Renal pelvis (tissue), 4 donors: Measurements from ENCODE around the gene OR51D1. TPM values are rescaled to one million over a fixed set of nuclear protein-coding genes. Genes with fewer than 3 reads are reported as not detected.
A peak's percentile ranks its signal among the peaks of the same experiment; 100 is the strongest.

ENCODE experiments used
- DNase-seq: peaks from one replicate; pipeline ENCODE4 v3.0.0-alpha.2; 2013
- polyA plus RNA-seq, 3 donors: library from polyadenylated mRNA; unstranded; fragments of 120-200 nt; gene quantifications; one replicate each; pipeline ENCODE4 v1.2.1, GENCODE V29; 2013; ENCODE audit not compliant: insufficient read length in 3 of 3

OR51D1 gene
- polyA plus RNA-seq, 3 donors = not detected

DNA sequence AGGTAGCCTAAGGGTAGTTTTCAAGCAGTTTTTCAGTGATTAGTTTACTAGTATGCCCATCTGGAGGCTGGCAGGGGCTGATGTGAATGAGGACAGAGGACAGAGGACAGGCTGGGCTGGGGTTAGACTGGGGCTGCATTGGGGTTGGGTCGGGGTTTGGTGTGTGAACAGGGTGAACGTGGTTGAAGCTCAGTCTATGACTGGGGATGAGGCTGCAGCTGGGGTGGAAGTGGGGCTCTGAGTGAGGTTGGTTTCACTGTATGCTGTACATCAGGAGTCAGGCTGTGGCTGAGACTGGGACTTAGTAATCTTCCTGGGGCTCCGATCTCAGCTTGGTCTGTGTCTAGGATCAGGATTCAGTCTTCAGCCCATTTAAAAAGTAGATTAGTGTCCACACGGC is 7.0 kb downstream of the OR51D1 start:
- no peak for DNase-seq

DNA sequence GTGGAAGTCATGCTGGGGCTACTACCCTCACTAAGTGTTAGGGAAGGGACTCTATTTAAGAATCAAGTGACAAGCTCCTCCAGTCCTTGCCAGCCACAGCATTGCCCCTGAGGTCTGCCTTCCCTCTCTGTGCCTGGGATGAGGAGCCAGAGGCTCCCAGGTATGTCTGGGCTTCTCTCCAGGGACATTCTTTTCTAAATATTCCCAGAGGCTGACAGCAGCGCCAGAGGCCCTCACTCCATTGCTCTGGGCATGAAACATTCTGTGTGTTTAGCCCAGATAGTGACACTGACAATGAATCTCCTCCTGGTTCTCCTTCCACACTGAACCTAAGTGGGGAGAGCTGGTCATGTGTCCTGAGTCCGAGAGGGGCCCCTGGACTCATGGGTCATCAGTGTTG is 8.7 kb downstream of the OR51D1 start:
- no peak for DNase-seq

DNA sequence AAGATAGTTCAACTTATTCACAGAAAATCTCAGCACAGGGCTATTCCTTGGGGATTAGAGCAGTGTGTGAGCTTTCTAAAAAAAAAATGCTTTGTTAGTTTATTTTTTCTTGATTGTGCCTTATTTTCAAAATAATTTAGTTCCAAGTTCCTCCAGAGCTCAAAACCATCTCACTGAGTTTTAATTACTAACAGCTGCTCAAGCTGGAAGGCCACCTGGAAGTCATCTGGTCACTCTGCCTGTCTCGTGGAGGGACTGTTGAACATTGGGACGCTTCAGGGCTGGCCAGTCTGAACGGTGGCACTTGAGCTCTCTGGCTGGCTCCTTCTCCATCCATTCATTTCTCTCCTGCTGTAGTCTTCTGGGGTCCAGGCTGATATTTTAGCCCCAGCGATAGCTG is 10.5 kb downstream of the OR51D1 start:
- no peak for DNase-seq

DNA sequence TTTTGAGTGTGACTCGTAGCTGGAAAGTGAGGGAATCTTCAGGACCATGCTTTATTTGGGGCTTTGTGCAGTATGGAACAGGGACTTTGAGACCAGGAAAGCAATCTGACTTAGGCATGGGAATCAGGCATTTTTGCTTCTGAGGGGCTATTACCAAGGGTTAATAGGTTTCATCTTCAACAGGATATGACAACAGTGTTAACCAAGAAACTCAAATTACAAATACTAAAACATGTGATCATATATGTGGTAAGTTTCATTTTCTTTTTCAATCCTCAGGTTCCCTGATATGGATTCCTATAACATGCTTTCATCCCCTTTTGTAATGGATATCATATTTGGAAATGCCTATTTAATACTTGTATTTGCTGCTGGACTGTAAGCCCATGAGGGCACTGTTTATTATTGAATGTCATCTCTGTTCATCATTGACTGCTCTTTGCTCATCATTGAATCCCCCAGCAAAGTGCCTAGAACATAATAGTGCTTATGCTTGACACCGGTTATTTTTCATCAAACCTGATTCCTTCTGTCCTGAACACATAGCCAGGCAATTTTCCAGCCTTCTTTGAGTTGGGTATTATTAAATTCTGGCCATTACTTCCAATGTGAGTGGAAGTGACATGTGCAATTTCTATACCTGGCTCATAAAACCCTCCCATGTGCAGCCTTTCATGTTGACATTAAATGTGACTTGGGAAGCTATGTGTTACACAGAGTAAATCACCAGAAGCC is 17.5 kb downstream of the OR51D1 start:
- DNase-seq = no peak

DNA sequence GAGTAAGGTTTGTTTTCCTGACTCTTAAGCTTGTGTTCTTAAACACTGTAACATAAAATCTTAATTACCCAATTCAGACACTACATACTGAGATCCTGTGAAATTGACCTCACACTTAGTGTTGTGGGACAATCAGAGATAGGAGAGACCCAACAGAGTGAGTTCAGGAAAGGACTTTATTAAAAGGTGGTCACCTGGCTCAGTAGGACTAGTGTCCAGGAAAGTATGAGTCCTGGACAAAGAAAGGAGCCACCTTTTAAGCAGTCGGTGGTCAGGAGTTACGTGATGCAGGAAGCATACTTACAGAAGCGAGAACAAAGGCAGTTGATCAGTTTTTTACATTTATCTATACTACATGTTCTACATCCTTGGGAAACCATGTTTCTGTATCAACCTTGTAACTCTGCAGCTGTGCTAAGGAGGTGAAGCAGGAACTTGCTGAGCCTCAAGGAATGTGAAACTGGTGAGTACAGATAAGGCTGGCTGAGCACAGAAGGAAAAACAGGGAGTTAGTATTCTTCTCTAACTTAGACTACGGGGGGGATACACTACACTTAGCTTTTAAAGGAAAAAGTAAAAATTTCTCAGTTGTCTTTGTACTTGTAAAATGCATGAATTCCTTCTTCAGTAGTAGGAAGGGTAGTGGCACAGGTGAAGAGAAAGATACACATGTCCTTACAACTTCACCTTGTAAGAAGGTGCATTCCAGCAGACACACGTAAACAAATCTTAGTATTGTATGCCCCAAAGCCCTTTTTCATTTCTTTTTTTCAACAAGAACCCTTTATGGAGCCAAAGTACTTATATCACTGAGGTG is 21.6 kb downstream of the OR51D1 start:
- DNase-seq = peak; percentile 36

DNA sequence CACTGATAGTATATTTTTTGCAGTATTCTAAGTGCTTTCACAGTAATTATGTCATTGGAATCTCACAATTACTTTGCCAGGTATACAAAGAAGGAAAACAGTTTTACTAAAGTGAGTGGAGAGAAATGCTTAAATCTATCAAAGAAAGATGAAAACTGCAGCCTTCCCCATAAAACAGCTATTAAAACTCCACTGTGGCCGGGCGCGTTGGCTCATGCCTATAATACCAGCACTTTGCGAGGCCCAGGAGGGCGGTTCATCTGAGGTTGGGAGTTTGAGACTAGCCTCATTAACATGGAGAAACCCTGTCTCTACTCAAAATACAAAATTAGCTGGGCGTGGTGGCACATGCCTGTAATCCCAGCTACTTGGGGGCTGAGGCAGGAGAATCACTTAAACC is 25.6 kb downstream of the OR51D1 start:
- DNase-seq = no peak

DNA sequence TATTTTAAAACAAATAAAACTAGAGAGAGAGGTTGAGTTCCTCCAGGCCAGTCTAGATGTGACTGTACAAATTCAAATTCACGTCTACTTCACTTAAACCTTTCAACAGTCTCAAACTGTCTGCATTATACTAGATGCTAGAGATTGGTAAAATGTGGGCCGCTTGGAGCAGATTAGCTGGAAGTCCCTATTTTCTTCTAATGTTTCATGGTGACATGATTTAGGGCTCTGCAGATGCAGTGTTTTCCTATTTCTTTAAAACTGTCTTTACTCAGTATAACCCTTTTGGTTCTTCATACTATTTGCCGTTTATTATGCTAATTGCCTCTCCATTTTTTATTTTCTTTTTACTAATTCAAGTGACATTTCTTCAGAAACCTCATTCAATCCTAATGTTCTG is 26.9 kb downstream of the OR51D1 start:
- no peak for DNase-seq

DNA sequence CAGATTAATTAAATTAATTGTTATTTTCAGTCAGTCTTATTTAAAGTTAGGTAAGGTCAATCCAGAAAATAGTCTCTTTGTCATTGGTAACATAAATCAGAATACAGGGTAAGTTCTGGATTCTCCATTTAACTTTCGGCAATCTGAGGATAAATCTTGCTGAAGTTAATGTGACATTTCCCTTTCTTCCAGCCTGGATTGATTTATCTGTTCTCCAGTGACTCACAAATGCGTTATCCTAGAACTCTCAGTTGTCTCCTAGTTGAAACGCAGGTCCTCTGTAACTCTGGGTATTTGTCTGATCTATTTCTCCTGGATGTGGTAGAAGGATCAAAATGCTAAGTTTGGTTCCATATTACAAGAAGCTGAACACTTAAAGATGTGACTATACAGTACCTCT is 27.5 kb downstream of the OR51D1 start:
- peak; percentile 34 for DNase-seq

DNA sequence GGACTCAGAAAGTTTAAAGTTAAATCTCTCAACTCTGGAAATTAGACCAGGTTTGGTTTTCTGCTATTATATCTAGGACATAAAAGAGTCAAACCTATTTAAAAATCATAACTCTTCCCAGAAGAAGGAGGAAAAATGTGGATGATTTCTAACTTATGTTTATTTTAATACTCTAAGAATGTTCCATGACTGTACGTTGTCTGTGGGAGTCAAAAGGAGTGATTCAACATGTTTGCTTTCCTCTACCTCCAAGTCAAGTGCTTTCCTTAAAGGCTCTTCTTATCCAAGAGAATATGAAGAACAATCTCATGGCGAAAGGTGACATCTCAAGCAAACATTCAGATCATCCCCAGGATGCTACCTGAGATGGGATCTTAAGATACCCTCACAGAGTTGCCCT is 28.1 kb downstream of the OR51D1 start:
- no peak for DNase-seq

DNA sequence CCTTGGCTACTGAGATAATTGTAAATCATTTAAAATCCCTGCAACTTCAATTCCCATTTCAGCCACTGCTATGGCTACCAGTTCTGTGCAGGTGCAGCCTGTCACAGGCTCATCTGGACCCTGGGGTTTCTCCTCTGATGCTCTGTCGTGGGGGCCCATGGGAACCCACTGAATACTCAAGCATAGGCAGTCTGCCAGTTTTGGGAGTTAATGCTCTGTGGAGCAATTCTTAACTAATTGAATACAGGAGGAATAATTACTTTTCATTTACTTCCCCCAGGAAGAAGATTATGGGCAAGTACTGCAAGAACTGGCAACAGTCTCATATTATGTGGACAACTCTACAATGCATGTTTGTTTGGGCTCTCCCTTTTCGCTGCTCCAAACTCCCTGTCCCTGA is 34.5 kb downstream of the OR51D1 start:
- no peak for DNase-seq

DNA sequence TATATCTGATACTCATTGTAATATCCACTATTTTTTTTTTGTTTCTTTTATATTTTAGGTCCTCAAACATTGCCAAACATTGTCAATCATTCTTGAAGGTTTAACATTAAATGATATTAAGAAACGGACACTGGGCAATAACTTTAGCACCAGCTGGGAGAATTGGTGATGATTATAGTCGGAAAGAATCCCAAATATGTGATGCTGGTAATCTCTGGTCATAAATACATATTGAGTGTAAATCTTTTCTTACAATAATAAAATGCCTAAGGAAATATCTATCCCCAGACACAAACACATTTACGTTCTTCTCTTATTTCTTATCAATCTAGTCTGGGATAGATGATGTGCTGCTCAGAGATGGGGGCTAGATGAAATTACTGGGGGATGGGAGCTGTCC is 35.2 kb downstream of the OR51D1 start:
- no peak for DNase-seq

DNA sequence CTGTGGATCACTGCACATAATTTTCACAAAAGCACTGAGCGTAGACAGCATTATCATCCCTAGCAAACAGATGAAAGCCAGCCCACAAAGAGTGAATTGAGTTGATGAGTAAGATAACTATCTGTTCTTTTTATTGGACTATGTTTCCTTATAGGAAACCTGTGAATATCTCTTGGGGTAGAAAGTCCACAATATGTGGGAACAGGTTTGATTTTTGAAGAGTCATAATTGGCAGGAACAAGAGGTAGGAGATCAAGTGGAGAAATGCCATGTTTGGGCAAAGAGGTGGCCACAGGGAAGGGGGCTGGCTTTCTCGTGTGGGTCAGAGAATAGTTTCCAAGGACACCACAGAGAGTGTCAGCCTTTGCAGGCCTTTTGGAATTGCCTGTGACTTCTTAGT is 36.5 kb downstream of the OR51D1 start:
- no peak for DNase-seq

DNA sequence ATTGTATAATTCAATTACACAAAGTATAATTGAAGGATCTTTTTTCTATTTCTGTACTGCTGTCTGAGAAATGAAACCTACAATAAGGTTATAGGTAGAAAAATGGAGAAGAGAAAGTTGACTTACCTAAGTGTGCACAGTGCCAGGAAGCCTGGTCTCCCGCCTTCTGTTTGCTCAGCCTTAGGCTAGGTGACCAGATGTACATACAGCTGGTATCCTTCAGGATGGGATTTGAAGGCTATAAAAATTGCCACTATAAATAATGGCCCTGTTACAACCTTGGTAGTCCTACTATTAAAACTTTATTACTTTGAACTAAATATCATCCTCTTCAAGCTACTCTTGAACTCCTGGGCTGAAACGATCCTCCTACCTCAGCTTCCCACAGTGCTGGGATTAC is 40.7 kb downstream of the OR51D1 start:
- peak; percentile 69 for DNase-seq

DNA sequence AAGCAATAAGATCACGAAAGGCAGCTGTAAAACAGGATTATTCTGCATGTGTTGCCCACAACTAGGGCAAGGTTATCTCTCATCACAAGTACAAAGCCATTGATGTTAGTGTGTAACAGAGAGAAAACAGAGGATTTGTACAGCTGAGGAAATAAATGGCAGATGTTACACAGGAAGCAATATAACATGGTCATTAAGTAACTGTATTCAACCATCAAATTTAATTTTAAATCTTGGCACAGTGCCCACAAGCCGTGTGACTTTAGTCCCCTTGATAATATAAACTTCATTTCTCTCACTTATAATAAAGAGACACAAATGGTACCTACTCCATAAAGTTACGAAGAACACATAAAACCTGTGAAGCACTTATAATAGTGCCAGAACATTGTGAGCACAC is 43.1 kb downstream of the OR51D1 start:
- peak; percentile 39 for DNase-seq

DNA sequence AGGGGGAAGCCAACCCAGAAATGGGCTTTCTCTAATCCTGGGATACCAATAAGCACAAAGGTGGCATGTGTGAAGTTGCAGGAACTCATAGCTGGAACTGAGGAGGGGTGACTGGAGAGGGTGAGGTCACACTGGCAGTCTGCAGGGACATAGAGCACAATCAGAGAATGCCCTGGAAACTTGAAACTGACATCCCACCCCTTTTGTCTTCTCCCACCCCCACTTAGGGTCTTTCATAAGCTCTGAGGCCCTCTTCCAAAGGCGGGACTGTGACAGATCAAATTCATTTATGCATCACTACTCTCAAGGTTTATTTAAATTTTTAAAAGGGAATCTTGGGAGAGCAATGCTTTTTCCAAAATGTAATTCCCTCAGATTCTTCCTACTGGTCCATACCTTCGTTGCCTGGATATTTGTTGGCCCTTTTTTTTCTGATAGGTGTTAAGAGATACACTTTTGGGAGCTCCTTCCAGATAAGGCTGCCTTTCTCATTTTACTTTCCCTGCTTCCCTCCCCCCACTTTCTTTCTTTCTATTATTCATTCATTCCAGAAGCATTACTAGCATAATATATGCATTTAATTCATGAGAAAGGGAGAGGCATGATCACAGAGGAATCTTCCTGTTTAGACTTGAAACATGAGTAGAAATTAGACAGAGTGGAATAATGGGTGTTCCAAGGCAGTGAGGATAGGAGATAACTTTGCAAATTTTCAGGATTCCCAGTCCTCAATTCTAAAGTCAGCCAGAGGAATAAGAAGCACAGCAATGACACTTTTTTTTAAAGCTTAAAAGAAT is 45.5 kb downstream of the OR51D1 start:
- no peak for DNase-seq

DNA sequence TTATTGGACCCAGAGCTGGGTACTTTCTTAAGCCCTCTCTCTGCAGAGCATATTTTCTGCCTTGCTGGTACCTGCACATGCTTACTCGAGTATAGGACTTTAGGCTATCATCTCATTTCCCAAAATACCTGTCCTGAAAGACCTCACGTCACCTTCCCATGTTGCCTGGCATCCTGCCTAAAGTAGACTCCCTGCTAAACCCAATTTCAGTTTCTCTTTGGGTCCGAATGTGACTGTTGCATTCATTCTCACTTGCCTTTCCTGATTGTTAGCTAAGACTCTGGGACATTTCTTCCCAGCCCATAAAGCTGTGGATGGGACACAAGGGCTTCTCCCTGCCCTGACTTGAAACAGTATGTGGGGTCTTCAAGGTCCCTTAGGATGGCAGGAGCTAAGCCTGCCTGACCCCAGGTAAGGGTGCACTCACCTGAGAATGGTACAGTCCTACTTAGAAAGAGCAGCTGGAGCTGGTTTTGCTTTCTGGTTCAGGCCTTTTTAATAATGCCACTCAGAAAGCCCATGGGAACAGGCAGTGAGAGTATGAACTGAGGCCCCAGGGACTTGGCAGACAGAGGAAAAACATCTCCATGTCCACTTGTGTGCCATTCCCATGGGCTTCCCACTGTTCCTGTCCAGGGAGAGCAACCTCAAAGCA is 47.5 kb downstream of the OR51D1 start:
- no peak for DNase-seq

Other genes with a start within 250 kb of the OR51D1 start
- 10 to 100 TPM; 20.2 to 22.7 (median 21.8) TPM for gene TRIM21, start 243.8 kb upstream of the OR51D1 start, polyA plus RNA-seq
- not detected for gene OR52K2, start 188.2 kb upstream of the OR51D1 start, polyA plus RNA-seq
- gene OR52K1, start 154.8 kb upstream of the OR51D1 start, polyA plus RNA-seq = under 1 TPM; 0.07 to 0.33 (median 0.23) TPM
- not detected for gene OR52M1, start 92.3 kb upstream of the OR51D1 start, polyA plus RNA-seq
- gene OR52I2, start 55.7 kb upstream of the OR51D1 start, polyA plus RNA-seq = under 1 TPM in 1 of 3 donors, not detected in 2; 0.03 TPM
- under 1 TPM; 0.03 to 0.12 (median 0.10) TPM for gene OR52I1, start 43.4 kb upstream of the OR51D1 start, polyA plus RNA-seq
- gene TRIM68, start 29.2 kb upstream of the OR51D1 start, polyA plus RNA-seq = 10 to 100 TPM; 19.2 to 26.8 (median 20.9) TPM
- 1 to 10 TPM; 1.0 to 1.6 (median 1.3) TPM for gene OR51E1, start 6.5 kb downstream of the OR51D1 start, polyA plus RNA-seq
- gene OR51E2, start 60.4 kb downstream of the OR51D1 start, polyA plus RNA-seq = under 1 TPM; 0.65 to 0.88 (median 0.84) TPM
- under 1 TPM; 0.29 to 0.44 (median 0.31) TPM for gene MMP26, start 67.3 kb downstream of the OR51D1 start, polyA plus RNA-seq
- gene OR51F1, start 132.5 kb downstream of the OR51D1 start, polyA plus RNA-seq = not detected
- gene OR52R1, start 166.9 kb downstream of the OR51D1 start, polyA plus RNA-seq = not detected
- gene OR51F2, start 183.8 kb downstream of the OR51D1 start, polyA plus RNA-seq = not detected
- not detected for gene OR51S1, start 211.7 kb downstream of the OR51D1 start, polyA plus RNA-seq
- gene OR51T1, start 244.4 kb downstream of the OR51D1 start, polyA plus RNA-seq = not detected